ENCODE results near the gene GPC6. TPM values are rescaled to one million over a fixed set of nuclear protein-coding genes. Genes with fewer than 3 reads are reported as not detected.

GPC6 gene
- total RNA-seq, 6 donors from 2014 or later: 1.3 to 7.3 (median 3.4) TPM

- Histone ChIP-seq H3K4me3 (no peak overlapping the region), H3K4me1 (no peaks in the 10 kb centered on the region), H3K9me3 (no peaks in the 10 kb centered on the region), H3K27ac (no peak overlapping the region), H3K27me3 (no peaks in the 10 kb centered on the region), H3K36me3 (no peaks in the 10 kb centered on the region)
- DNase-seq (no peak), ATAC-seq (ENCODE audit: low FRiP score in 2 of 2) (no peak)
- WGBS, 2 donors: 74 to 86% methylated on average over 3 of the region's 3 CpGs
- TF ChIP-seq POLR2AphosphoS5 (IDR thresholded peaks at IDR 0.05) (no peak), POLR2A (IDR thresholded peaks at IDR 0.05) (no peak), EP300 (IDR thresholded peaks at IDR 0.05) (no peak), CTCF (IDR thresholded peaks at IDR 0.05) (no peak)
Measured at GRCh38 chr13:93843082-93843481, 616.5 kb downstream of the GPC6 start.

- H3K4me1 ChIP-seq: no peaks in the 10 kb centered on the region
- H3K27me3 ChIP-seq: no peaks in the 10 kb centered on the region
- TF ChIP-seq POLR2AphosphoS5 (IDR thresholded peaks at IDR 0.05) (no peak), CTCF (IDR thresholded peaks at IDR 0.05) (no peak), POLR2A (IDR thresholded peaks at IDR 0.05) (no peak), EP300 (IDR thresholded peaks at IDR 0.05) (no peak)
- ATAC-seq (ENCODE audit: low FRiP score in 2 of 2) (no peak), DNase-seq (no peak)
- H3K27ac ChIP-seq: no peak overlapping the region
- no peak overlapping the region for H3K4me3 ChIP-seq
- 79 to 83% methylated on average over 7 of the region's 7 CpGs for WGBS, 2 donors
- no peaks in the 10 kb centered on the region for H3K9me3 ChIP-seq
- no peaks in the 10 kb centered on the region for H3K36me3 ChIP-seq
Measured at GRCh38 chr13:93847162-93847561, 620.6 kb downstream of the GPC6 start.

- H3K27ac ChIP-seq: no peak overlapping the region
- no peaks in the 10 kb centered on the region for H3K36me3 ChIP-seq
- no peaks in the 10 kb centered on the region for H3K9me3 ChIP-seq
- no peaks in the 10 kb centered on the region for H3K27me3 ChIP-seq
- TF ChIP-seq POLR2AphosphoS5 (IDR thresholded peaks at IDR 0.05) (no peak), POLR2A (IDR thresholded peaks at IDR 0.05) (no peak), EP300 (IDR thresholded peaks at IDR 0.05) (no peak), CTCF (IDR thresholded peaks at IDR 0.05) (no peak)
- no peaks in the 10 kb centered on the region for H3K4me1 ChIP-seq
- ATAC-seq (ENCODE audit: low FRiP score in 2 of 2) (no peak), DNase-seq (no peak)
- no peak overlapping the region for H3K4me3 ChIP-seq
- 62 to 64% methylated on average over 4 of the region's 4 CpGs for WGBS, 2 donors
Measured at GRCh38 chr13:93848247-93848646, 621.6 kb downstream of the GPC6 start.

GRCh38 chr13:93851236-93851635, 624.6 kb downstream of the GPC6 start:
- 60 to 77% methylated on average over 2 of the region's 2 CpGs for WGBS, 2 donors
- no peak for TF ChIP-seq POLR2A (IDR thresholded peaks at IDR 0.05)
- no peak for TF ChIP-seq POLR2AphosphoS5 (IDR thresholded peaks at IDR 0.05)
- no peak for TF ChIP-seq EP300 (IDR thresholded peaks at IDR 0.05)
- no peak for TF ChIP-seq CTCF (IDR thresholded peaks at IDR 0.05)

GRCh38 chr13:93853912-93854311, 627.3 kb downstream of the GPC6 start:
- ATAC-seq (ENCODE audit: low FRiP score in 2 of 2) (no peak), DNase-seq (no peak)
- H3K4me1 ChIP-seq: no peaks in the 10 kb centered on the region
- H3K9me3 ChIP-seq: no peaks in the 10 kb centered on the region
- H3K36me3 ChIP-seq: no peaks in the 10 kb centered on the region
- 69 to 71% methylated on average over 5 of the region's 5 CpGs for WGBS, 2 donors
- H3K4me3 ChIP-seq: no peak overlapping the region
- H3K27ac ChIP-seq: no peak overlapping the region
- TF ChIP-seq CTCF (IDR thresholded peaks at IDR 0.05): no peak
- no peak for TF ChIP-seq POLR2AphosphoS5 (IDR thresholded peaks at IDR 0.05)
- no peak for TF ChIP-seq EP300 (IDR thresholded peaks at IDR 0.05)
- no peak for TF ChIP-seq POLR2A (IDR thresholded peaks at IDR 0.05)
- no peaks in the 10 kb centered on the region for H3K27me3 ChIP-seq

More at GRCh38 chr13:93851236-93851635, 624.6 kb downstream of the GPC6 start:
- Histone ChIP-seq H3K4me1 (no peaks in the 10 kb centered on the region), H3K9me3 (no peaks in the 10 kb centered on the region), H3K36me3 (no peaks in the 10 kb centered on the region), H3K27ac (no peak overlapping the region), H3K4me3 (no peak overlapping the region), H3K27me3 (no peaks in the 10 kb centered on the region)
- no peak for DNase-seq
- ATAC-seq (ENCODE audit: low FRiP score in 2 of 2): no peak
